GM21786 (cell line): ENCODE data around the gene FRYL.

Experiments
- ATAC-seq: cut with Tn5 transposase; IDR thresholded peaks from one replicate; pipeline ENCODE4 v1.9.1; 2021; ENCODE audit not compliant: unreplicated experiment

FRYL gene

GRCh38 chr4:48495941-48496340 lies 284.1 kb downstream of the FRYL start:
- no peak for ATAC-seq

GRCh38 chr4:48493452-48494100 lies 286.5 kb downstream of the FRYL start:
- ATAC-seq: no peak

- no peak for ATAC-seq
Observed at GRCh38 chr4:48491514-48492176, 288.4 kb downstream of the FRYL start.

GRCh38 chr4:48490680-48491513 lies 289.2 kb downstream of the FRYL start:
- no peak for ATAC-seq

DNA sequence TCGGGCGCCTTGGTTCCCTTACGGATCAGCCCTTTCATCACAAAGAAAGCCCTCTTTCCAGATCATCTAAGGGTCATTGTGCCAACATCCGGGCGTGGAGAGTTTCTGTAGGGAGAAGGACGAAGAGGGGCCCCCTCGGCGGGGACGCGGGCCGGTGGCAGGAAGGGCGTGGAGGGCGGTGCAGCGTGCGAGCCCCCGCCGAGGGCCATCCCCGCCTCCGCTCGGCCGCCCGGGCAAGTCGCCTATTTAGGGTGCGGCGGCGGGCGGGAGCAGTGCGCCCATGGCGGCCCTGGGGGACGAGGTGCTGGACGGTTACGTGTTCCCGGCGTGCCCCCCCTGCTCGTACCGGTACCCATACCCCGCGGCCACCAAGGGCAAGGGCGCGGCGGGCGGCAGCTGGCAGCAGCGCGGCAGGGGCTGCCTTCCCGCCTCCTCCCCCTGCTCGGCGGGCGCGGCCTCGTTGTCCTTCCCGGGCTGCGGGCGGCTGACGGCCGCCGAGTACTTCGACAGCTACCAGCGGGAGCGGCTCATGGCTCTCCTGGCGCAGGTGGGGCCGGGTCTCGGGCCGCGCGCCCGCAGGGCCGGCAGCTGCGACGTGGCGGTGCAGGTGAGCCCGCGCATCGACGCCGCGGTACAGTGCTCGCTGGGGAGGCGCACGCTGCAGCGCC lies 289.9 kb downstream of the FRYL start, which contains the start of gene ZAR1:
TSS of gene ZAR1 (plus strand) at position 241 of the 668 bp plus-strand sequence. CDS start at position 281, 40 bp downstream.
- ATAC-seq: no peak

DNA sequence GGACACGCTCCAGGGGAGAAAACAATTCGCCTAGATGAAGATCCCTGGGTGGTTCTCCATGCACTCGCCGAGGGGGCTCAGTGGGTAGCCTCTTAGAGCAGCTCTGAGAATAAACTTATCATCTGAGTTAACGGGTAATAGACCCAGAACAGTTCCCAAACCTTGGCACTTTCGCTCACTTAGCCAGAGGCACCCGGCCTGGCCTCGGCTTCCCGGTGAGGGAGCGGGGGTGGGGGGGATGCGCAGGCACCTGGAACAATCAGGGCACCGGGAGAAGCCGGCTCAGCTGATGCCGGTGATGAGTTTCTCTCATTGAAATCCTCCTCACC lies 290.4 kb downstream of the FRYL start:
- ATAC-seq: no peak

DNA sequence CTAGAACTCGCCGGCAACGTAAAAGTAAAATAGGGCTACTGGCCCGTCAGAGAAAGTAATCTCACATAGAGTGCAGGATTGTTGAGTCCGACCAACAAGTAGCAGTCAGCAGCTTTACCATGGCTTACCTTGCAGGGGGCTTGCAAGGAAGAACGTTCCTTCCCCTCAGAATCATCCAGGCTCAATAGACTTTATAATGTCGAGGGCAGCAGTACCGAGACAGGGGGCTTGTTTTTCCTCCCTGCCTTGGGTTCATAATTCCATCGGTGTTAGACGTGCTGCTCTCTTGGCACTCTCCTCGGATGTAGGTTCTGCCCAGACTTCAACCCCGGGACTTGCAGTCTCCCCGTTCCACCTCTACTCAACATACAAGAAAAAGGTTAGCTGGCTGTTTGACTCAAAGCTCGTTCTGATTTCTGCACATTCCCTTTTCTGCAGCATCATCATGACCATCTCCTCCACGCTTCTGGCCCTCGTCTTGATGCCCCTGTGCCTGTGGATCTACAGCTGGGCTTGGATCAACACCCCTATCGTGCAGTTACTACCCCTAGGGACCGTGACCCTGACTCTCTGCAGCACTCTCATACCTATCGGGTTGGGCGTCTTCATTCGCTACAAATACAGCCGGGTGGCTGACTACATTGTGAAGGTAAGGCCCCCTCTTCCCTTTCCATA lies 295.4 kb downstream of the FRYL start:
- no peak for ATAC-seq

DNA sequence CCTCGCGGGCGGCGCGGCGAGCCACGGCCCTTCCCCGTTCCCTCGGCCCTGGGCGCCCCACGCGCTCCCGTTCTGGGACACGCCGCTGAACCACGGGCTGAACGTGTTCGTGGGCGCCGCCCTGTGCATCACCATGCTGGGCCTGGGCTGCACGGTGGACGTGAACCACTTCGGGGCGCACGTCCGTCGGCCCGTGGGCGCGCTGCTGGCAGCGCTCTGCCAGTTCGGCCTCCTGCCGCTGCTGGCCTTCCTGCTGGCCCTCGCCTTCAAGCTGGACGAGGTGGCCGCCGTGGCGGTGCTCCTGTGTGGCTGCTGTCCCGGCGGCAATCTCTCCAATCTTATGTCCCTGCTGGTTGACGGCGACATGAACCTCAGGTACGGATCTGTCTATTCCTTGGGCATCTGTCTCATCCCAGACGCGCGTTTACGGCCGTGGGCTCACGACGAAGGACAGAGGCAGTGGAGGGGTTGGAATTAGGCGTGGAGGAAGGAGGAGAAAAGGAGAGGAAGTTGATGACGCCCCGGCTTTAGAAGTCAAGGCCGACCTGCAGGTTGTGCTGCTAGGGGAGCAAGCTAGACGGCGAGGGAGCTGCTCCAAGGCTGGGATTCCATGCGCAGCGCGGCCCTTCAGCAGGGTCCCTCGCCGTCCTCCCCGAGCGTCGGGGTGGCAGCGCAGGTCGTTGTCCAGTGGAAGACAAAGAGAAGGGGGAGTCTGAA lies 296.1 kb downstream of the FRYL start:
- ATAC-seq: no peak

DNA sequence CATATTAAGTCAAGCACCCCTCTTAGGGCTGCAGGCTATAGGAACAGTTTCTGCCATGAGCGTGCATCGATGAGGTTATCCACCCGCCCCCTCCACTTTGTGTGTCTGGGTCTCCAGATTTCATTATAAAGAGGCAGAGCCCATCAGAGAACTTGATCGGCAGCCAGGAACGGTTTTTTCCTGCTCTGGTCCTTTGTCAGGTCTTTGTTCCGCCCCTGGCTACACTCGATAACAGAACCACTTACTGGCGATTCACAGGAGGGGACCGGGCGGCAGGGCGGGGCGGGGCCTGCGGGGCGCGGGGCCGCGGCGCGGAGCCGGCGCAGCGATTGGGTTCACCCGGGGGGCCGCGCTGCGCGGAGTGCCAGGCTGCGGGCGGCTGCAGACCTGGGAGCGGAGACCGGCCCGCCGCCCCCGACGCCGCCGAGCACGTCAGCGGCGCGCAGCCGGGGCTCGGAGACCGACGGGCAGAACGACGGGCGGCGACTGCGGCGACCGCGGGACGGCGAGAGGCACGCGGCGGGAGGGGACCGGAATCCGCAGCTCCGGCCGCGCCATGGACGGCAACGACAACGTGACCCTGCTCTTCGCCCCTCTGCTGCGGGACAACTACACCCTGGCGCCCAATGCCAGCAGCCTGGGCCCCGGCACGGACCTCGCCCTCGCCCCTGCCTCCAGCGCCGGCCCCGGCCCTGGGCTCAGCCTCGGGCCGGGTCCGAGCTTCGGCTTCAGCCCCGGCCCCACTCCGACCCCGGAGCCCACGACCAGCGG lies 296.9 kb downstream of the FRYL start, which contains the start of gene SLC10A4:
TSS of gene SLC10A4 (plus strand) at position 338 of the 771 bp plus-strand sequence. CDS start at position 557, 219 bp downstream.
- no peak for ATAC-seq

GRCh38 chr4:48481581-48481980 lies 298.5 kb downstream of the FRYL start:
- ATAC-seq: no peak

GRCh38 chr4:48478273-48478672 lies 301.8 kb downstream of the FRYL start:
- no peak for ATAC-seq

DNA sequence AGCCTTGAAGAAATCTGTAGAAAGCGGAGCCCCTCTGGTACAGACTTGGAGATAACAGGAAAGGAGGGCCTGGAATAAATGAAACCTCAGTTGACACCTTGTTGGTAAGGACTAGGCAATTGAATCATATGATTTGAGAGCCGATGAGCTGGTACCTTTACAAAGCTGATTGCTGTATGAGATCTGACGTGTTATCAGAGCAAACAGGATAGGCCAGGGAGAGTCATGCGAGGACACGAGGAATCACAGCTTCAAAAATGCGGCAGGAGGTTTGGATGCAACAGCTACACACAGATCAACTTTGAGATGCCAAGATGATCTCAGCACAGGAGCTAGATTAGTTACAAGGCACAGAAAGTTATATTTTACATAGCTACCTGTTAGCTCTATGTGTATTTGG lies 304.3 kb downstream of the FRYL start:
- no peak for ATAC-seq

DNA sequence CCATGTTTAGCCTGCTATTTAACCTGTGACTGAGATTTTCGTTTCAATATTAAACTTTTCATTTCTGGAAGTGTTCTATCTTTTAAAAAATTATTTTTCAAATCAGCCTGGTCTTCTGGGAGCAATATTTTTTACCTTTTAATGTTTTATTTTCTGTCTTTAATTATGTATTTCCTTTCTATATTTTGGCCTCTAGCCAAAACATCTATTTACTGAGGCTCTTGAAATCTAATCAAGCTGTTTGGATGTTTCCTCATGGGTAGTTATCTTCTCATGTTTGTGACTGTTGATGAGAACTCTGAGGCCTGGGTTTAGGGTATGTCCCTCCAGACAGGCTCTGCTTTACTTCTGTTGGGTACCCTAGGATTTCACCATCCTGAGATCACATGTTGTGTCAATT lies 307.3 kb downstream of the FRYL start:
- ATAC-seq: no peak

DNA sequence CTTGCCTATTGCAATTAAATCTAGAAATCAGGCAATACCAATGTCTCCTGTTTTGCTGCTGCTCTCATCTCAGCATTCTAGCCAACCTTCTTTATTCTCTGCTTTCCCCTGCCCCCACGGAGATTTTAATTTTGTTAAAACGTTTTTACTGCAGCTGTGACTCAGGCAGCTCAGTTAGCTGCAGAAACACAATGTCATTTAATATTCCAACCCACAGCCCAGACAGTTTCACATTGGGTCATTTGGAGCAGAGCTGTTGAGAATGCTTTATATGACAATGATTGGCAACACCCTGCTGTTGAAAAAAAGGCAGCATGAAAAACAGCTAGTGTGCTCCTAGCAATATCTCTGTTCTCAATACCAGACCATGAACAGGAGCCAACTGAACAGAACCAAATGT lies 309.5 kb downstream of the FRYL start:
- ATAC-seq: no peak

- no peak for ATAC-seq
Observed at GRCh38 chr4:48470137-48470536, 309.9 kb downstream of the FRYL start.

DNA sequence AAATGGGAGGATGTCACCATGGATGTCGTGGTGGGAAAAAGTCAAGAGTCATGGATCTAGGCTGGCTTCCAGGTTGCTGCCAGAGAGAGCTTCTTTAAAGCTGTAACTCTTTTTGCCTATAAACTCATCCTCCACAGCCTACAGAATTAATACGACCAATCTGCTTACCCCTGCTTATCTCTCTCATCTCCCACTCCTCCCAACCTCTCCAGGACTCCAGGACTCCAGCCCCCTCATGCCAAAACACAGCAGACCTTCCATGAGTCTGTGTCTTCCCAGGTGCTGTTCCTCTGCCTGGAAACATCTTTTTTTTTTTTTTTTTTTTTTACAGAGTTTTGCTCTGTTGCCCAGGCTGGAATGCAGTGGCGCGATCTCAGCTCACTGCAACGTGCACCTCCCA lies 312.2 kb downstream of the FRYL start:
- ATAC-seq: no peak

GRCh38 chr4:48467442-48467841 lies 312.6 kb downstream of the FRYL start:
- ATAC-seq: no peak

DNA sequence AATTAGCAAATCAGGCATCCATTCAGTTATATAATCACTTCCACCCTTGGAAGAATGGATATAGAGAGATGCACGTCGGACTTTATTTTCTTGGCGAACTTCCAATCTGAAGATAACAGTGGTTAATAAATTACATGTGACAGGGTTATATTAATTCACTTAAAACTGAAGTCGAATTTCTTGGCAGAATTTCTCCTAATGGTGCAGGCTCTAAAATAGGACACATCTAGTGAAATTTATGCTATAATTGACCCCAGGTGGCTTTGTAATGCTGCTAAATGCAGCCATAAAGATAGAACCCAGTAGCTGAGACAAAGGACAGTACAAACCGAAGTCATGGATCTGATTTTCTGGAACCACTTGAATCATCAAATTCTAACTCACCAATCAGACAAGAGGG lies 317.7 kb downstream of the FRYL start:
- no peak for ATAC-seq

DNA sequence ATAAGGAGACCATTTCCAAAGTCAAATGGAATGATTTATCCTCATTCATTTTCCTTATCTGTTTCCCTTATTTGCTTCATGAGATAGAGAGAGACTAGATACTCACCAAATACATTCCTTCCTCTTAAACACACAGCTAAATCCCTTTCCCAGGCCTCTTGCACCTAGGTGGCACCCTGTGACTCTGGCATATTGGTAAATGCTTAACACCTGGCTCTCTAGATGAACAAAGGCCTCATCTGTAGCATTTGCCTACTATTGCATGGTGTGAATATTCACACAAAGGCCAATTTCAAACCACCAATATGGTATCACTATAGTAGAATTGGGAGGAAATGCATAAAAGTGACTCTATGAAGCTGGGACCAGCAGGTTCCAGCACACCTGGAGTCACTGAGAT lies 319.1 kb downstream of the FRYL start:
- ATAC-seq: no peak
